GM04504 (cell line): ENCODE results near the gene SYT1.

ENCODE experiments used
- DNase-seq: peaks from one replicate; pipeline ENCODE4 v3.0.0-alpha.2; 2012; ENCODE audit warnings: low read depth

Gene SYT1

GRCh38 chr12:78891646-78892353 is 27.2 kb downstream of the SYT1 start:
- no peak for DNase-seq

GRCh38 chr12:78898416-78898815 is 33.8 kb downstream of the SYT1 start:
- no peak for DNase-seq

GRCh38 chr12:78914859-78915331 is 50.3 kb downstream of the SYT1 start:
- DNase-seq: no peak

- DNase-seq: no peak
Observed at GRCh38 chr12:78916845-78917480, 52.4 kb downstream of the SYT1 start.

- DNase-seq: no peak
Observed at GRCh38 chr12:78917513-78917912, 52.9 kb downstream of the SYT1 start.

- DNase-seq: no peak
Observed at GRCh38 chr12:78918268-78918667, 53.7 kb downstream of the SYT1 start.

- DNase-seq: peak; percentile 21
Observed at GRCh38 chr12:78928200-78929074, 63.9 kb downstream of the SYT1 start.

GRCh38 chr12:78929075-78929418 is 64.5 kb downstream of the SYT1 start:
- DNase-seq: no peak

GRCh38 chr12:78931466-78931990 is 67.0 kb downstream of the SYT1 start:
- no peak for DNase-seq

GRCh38 chr12:78933014-78933413 is 68.4 kb downstream of the SYT1 start:
- no peak for DNase-seq

GRCh38 chr12:78938341-78939084 is 73.9 kb downstream of the SYT1 start:
- no peak for DNase-seq

- no peak for DNase-seq
Observed at GRCh38 chr12:78949532-78949931, 85.0 kb downstream of the SYT1 start.

GRCh38 chr12:78951803-78952551 is 87.4 kb downstream of the SYT1 start:
- no peak for DNase-seq

- no peak for DNase-seq
Observed at GRCh38 chr12:78952552-78952929, 88.0 kb downstream of the SYT1 start.

GRCh38 chr12:78958941-78959340 is 94.4 kb downstream of the SYT1 start:
- no peak for DNase-seq

- no peak for DNase-seq
Observed at GRCh38 chr12:78959556-78959955, 95.0 kb downstream of the SYT1 start.

GRCh38 chr12:78961171-78961570 is 96.6 kb downstream of the SYT1 start:
- DNase-seq: no peak

GRCh38 chr12:78963439-78964227 is 99.1 kb downstream of the SYT1 start:
- no peak for DNase-seq

- DNase-seq: no peak
Observed at GRCh38 chr12:78964521-78964920, 99.9 kb downstream of the SYT1 start.

GRCh38 chr12:78966062-78966461 is 101.5 kb downstream of the SYT1 start:
- no peak for DNase-seq
